IPS DF 6.9 (cell line): Measurements from ENCODE around the gene SFXN5.

Experiments
- DNase-seq: peaks from one replicate; pipeline ENCODE4 v3.0.0-alpha.2; 2013; ENCODE audit warnings: low read depth, low spot score
- H3K27ac ChIP-seq: one replicate; pipeline ENCODE4 v1.5.1; 2013; ENCODE audit warnings: low read length, control low read depth
- H3K27me3 ChIP-seq: 2 replicates; pipeline ENCODE4 v1.6.1; 2013; ENCODE audit warnings: mild to moderate bottlenecking, low read length; ENCODE audit not compliant: control insufficient read depth, insufficient read depth
- H3K36me3 ChIP-seq: 2 replicates; pipeline ENCODE4 v1.6.1; 2013; ENCODE audit warnings: low read length; ENCODE audit not compliant: control insufficient read depth, insufficient read depth
- H3K4me1 ChIP-seq: 2 replicates; pipeline ENCODE4 v1.6.1; 2013; ENCODE audit warnings: low read length; ENCODE audit not compliant: control insufficient read depth, insufficient read depth
- H3K4me3 ChIP-seq: 2 replicates; pipeline ENCODE4 v1.5.1; 2013; ENCODE audit warnings: mild to moderate bottlenecking, low read length
- H3K9me3 ChIP-seq: 2 replicates; pipeline ENCODE4 v1.6.1; 2013; ENCODE audit warnings: low read length, inconsistent platforms; ENCODE audit not compliant: control insufficient read depth, insufficient read depth
- WGBS: extraction: QIAGEN DNeasy Blood & Tissue Kit; methylation state at CpG from one replicate; pipeline ENCODE4 v1.1.7; 2013; ENCODE audit warnings: mixed read lengths, missing lambda C conversion rate; ENCODE audit not compliant: insufficient read length, insufficient coverage; 5-methylcytosine and 5-hydroxymethylcytosine counted together

SFXN5 gene

DNA sequence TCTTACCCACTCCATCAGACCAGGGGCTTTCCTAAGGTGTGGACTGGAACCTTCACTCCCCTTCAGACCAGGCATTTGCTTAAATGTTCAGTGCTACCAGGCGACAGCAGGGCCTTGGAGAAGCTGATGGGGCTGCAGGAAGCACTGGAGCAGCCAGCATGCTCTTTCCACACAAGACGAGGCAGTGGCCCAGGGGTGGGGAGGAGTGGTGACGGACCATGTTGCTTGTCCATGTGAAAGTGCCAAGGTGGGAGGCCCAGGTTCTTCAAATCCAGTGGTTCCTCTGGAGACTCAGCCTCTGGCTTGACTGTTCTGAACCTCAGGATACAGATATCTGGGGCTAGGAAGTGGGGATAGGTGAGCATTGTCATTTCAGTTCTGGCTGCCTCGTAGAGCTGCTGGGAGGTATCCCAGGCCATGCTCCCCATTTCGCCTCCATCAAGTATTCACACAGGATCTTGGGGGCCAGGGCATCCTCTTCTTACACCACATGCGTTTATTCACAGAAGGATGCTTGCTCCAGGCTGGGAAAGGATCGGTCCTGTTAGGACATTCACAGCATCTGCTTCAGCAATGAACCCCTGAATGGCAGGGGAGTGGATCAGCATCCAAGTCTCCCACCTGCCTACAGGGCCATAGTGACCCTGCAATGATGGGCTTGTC lies 62.2 kb downstream of the SFXN5 start:
- H3K27ac ChIP-seq = no peak overlapping the region
- DNase-seq = no peak
- WGBS = no CpG with 5 or more reads among the region's 7 CpGs

DNA sequence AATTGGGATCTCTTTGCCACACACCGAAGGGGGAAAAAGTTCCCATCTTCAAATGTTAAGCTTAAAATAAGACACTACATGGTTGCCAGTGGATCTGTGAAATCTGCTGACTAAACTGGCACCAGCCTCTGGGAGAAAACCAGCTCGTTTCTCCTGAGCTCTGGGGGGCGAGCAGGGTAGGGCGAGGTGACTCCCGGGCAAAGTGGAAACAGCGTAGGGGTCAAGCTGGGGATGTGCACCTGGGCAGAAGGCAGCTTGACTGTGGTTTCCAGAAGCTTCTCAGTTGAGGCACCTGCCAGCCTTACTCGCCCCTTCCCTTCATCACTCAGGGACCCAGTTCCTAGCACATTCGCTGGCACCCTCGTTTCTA lies 62.8 kb downstream of the SFXN5 start:
- DNase-seq = no peak
- WGBS = no CpG with 5 or more reads among the region's 9 CpGs
- H3K36me3 ChIP-seq = no peaks in the 10 kb centered on the region

More for the DNA sequence above, 62.2 kb downstream of the SFXN5 start:
- no peaks in the 10 kb centered on the region for H3K9me3 ChIP-seq
- H3K27me3 ChIP-seq = no peaks in the 10 kb centered on the region
- H3K36me3 ChIP-seq = no peaks in the 10 kb centered on the region
- no peaks in the 10 kb centered on the region for H3K4me1 ChIP-seq
- H3K4me3 ChIP-seq = no peak overlapping the region

DNA sequence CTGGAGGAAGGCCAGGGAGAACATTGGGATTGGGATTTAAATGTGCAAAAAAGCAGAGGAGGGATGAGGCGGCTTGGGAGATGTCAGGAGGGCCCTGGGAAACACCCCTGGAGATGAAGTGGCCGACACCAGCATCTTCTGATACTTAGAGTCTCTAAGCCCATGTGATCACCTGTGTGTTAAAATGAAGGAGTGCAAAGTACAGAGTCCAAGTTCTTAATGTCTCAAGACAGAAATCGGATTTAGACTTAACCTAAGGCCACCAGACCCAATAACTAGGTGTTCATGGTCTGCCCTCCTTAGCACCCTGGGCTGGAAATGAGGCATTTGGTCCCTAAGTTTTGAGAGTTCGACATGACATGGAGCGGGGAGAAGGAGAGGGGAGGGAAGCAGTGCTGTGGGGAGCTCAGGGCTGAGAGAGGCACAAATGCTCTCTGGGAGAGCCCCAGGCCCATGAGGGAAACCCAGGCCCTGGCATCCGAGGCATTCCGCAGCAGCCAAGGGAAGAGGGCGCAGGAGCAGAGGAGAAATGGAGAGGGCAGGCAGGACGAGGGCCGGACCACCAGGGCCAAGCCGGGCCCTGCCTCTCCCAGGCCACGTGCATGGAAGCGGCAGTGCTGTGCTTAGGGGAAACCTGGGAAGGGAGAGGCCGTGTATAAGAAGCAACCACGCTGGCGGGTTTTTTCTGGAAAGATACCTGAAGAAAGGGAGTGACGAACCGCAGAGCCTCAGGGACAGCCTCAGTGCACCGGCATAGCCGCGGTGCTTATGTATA lies 63.3 kb downstream of the SFXN5 start:
- Histone ChIP-seq H3K27ac (no peak overlapping the region), H3K27me3 (no peaks in the 10 kb centered on the region), H3K36me3 (no peaks in the 10 kb centered on the region), H3K9me3 (no peaks in the 10 kb centered on the region), H3K4me1 (no peaks in the 10 kb centered on the region), H3K4me3 (no peak overlapping the region)
- WGBS = no CpG with 5 or more reads among the region's 21 CpGs
- DNase-seq = no peak

More for the DNA sequence above, 62.8 kb downstream of the SFXN5 start:
- no peak overlapping the region for H3K4me3 ChIP-seq
- H3K4me1 ChIP-seq = no peaks in the 10 kb centered on the region
- H3K27me3 ChIP-seq = no peaks in the 10 kb centered on the region
- H3K9me3 ChIP-seq = no peaks in the 10 kb centered on the region
- no peak overlapping the region for H3K27ac ChIP-seq

DNA sequence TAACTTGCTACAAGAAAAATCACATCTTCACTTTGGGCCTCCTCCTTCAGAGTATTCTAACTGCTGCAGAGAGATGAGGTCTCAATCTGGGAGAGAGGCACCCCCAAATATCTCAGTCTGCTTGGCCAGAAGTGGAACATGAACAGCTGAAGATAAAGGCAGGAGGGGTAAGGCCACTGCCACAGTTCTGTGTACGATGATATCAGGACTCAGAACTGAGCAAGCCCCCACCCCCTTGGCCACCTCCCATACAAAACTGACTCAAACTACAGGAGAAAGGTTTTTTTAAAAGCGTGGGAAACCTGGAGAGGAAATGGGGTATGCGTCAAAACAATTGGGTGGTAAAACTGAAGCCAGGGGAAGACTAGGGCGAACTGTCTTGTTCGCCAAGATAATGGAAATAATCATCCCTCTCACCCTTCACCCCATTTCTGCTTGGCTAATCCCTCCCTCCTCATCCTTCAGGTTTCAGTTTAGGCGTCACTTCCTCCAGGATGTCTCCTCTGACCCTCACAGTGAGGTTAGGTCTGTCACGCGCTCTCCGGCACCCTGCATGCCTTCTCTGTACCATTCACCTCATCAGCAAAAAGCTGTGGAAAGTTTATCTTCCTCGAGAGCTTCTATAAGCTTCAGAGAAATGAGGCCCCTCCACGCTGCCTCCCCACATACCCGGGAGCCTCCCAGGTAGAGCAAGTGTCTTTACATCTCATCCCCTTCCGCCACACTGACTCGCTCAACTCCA lies 64.4 kb downstream of the SFXN5 start:
- no CpG with 5 or more reads among the region's 14 CpGs for WGBS
- Histone ChIP-seq H3K4me3 (no peak overlapping the region), H3K27ac (no peak overlapping the region), H3K4me1 (no peaks in the 10 kb centered on the region), H3K27me3 (no peaks in the 10 kb centered on the region), H3K36me3 (no peaks in the 10 kb centered on the region), H3K9me3 (no peaks in the 10 kb centered on the region)
- DNase-seq = no peak

DNA sequence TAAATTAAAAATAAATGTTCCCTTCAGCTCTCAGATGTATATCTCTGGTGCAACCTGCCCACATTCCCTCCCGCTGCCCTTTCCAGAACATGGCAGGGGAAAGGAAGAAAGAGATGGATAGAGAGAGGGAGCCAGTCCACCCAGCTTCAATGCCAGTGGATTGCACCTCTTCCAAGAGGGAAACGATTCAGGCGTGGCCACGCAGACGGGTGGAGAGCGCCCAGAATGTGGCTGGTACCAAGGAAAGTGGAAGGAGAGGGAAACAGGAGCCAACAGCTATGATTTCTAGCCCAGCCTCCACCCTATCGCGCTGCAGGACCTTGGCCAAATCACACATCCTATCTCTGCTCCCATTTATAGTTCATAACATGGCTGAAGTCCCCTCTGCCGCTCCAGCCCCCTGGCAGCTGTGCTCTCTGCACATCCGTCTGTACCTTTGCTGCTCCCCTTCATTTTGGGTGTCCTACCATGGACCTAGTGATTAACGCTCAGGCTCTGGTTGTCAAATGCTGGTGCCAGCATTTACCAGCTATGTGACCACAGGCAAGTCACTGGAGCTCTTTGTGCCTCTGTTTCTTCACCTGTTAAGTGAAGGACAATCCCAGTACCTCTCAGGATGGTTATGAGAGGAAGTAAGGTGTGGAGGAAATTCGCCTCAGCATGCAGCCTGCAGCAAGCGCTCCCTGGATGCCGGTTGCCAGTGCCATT lies 66.5 kb downstream of the SFXN5 start:
- H3K36me3 ChIP-seq = no peaks in the 10 kb centered on the region
- DNase-seq = no peak
- no peaks in the 10 kb centered on the region for H3K27me3 ChIP-seq
- no peak overlapping the region for H3K27ac ChIP-seq
- H3K4me1 ChIP-seq = no peaks in the 10 kb centered on the region
- H3K4me3 ChIP-seq = no peak overlapping the region
- no peaks in the 10 kb centered on the region for H3K9me3 ChIP-seq
- no CpG with 5 or more reads among the region's 14 CpGs for WGBS

DNA sequence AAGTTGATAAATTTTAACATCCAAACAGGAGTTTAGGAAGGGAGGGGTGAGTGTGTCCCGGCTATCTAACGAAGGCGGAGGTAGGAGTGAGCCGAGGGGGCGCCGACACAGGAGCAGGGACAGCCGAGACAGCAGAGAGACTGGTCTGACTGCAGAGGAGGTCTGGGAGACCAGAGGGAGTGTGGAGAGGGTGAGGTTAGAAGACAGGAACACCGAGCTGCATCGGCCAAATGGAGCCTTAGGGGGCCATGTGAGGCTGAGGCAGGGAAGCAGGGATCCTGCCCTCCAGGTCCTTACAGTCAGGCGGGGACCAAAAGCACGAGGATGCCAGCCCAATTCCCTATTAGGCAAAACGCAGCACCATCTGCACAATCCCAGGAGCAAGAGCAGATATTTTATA lies 67.0 kb downstream of the SFXN5 start:
- DNase-seq = no peak
- H3K27me3 ChIP-seq = no peaks in the 10 kb centered on the region
- no peaks in the 10 kb centered on the region for H3K9me3 ChIP-seq
- no peak overlapping the region for H3K27ac ChIP-seq
- H3K4me3 ChIP-seq = no peak overlapping the region
- no CpG with 5 or more reads among the region's 12 CpGs for WGBS
- no peaks in the 10 kb centered on the region for H3K36me3 ChIP-seq
- no peaks in the 10 kb centered on the region for H3K4me1 ChIP-seq

DNA sequence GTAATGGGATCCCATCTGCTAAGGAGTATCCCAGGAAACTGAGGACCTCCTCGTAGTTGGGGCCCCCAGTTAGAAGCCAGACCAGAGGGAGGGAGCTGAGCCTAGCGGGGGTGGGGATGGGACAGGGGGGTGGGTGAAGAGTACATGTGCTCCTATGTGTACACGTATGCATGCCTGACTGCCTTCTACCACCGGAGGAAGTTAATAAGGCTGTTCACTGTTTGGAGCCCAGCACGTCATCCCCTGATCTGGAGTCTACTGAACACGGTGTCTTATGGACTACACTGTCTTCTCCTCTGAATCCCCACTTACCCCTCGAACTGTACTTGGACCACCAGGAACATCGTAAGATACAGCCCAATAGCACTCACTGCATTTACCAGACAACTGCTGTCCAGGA lies 68.5 kb downstream of the SFXN5 start:
- no peaks in the 10 kb centered on the region for H3K4me1 ChIP-seq
- no peak for DNase-seq
- H3K27ac ChIP-seq = no peak overlapping the region
- no CpG with 5 or more reads among the region's 8 CpGs for WGBS
- H3K4me3 ChIP-seq = no peak overlapping the region
- H3K36me3 ChIP-seq = no peaks in the 10 kb centered on the region
- no peaks in the 10 kb centered on the region for H3K9me3 ChIP-seq
- no peaks in the 10 kb centered on the region for H3K27me3 ChIP-seq

DNA sequence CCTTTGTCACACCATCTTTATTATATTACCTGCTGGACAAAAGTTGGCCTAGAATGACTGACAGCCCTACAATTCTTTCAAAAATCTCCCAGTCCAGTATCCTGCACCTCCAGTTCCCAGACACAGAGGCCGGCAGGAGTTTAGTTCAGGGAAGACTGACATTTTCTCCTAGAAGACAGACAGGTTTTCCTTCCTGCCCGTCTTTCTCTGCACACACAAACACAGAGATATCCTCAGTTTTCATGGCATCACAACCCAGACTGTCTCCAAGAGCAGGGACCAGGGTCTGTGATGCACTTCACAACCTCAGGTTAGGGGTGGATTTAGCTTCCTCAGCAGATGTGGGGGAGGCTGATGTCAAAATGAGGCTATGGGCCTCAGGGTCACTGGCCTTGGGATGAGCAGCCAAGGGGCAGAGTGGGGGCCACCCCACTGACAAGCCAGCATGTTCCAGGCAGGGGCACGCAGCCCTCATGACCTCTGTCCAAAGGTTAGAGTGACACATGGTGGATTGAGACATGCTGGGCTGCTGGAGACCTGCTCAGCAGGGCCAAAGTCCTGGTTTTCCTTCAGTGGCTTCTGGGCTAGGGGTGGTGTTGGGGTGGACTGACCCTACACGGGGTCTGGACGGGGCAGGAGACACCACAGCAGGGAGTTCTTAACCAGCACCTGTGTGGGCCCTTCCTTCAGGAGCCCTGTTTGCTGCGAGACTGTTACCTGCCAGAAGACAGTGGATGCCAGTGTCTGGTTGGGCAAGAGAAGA lies 70.5 kb downstream of the SFXN5 start:
- H3K9me3 ChIP-seq = no peaks in the 10 kb centered on the region
- no peaks in the 10 kb centered on the region for H3K27me3 ChIP-seq
- no peaks in the 10 kb centered on the region for H3K4me1 ChIP-seq
- no peak overlapping the region for H3K4me3 ChIP-seq
- H3K27ac ChIP-seq = no peak overlapping the region
- H3K36me3 ChIP-seq = no peaks in the 10 kb centered on the region
- no peak for DNase-seq
- WGBS = no CpG with 5 or more reads among the region's 6 CpGs

DNA sequence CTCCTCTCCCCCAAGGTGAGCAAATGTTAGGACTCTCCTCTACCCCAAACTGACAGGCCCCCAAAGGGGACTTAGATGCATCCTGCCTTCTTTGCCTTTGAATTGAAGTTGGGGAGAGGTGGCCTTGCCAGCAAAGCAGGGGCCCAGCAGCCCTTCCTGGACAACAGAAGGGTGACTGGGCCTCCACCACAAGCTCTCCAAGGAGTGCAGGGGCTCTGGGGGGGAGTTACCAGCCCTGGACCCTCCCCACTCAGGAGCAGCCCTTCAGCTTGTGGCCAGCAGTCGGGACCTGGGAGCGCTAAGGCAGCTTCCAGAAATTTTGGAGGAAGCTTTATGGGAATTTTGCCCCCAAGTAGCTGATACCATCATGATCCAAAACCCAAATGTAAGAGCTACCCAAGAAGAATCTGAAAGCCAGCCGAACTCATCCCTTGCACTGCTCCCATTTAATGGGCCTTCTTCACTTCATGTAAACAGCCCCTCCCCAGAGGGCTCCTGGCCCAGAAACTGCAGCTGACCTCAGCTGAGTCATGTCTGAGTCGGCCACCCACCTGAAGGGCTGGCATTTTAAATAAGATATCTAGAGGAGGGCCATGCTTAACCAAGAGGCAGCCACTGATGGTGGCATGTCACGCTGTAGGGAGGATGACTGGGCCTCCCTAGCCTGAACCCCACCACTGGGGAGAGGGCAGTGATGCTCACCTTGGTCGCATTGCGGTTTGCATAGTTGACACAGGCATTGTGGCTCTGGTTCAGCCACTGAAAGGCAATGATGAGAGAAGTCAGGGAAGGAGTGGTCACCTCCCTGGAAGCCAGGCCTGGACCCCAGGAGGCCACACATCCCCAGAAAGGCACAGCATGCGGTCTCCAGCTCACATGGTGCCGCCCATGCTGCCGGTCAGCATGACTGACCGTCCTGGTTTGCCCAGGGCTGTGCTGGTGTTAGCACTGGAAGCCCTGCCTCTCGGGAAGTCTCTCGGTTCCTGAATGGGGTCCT lies 71.5 kb downstream of the SFXN5 start:
- whole genome bisulfite sequencing = no CpG with 5 or more reads among the region's 13 CpGs
- DNase-seq = no peak

More for the DNA sequence above, 71.5 kb downstream of the SFXN5 start:
- Histone ChIP-seq H3K27me3 (no peaks in the 10 kb centered on the region), H3K27ac (no peak overlapping the region), H3K4me1 (no peaks in the 10 kb centered on the region), H3K4me3 (no peak overlapping the region), H3K36me3 (no peaks in the 10 kb centered on the region), H3K9me3 (no peaks in the 10 kb centered on the region)
